Suppressor macrophage treated with lipopolysaccharide for 1 hour (primary cell): Measurements from ENCODE around the gene HOATZ.

ENCODE experiments used
- DNase-seq, 3 donors: peaks; one replicate each; pipeline ENCODE4 v3.0.0-alpha.2; 2020 to 2022

HOATZ gene

DNA sequence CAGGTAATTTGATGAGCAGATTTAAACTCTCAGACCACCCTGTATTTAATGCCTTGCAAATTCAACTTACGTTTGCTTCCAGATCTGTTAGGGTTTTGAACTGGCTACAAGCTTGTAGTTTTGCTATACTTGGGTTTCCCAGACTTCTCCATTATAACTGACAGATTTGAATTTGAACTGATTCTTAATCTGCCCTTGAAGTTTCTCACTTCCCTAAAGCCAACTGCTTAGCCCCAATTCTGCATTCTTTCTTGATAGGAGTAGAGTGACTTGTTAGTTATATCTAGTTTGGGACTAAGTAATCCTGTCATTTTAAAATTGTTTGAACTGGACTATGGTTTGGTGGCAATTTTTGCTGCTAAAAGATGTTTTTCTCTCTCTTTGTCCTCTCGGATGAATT, 35.7 kb downstream of the HOATZ start:
- peak in 1 of 3 donors; percentile 29 for DNase-seq

- DNase-seq, result no peak
These were observed 40.0 kb downstream of the HOATZ start for GRCh38 chr11:111554532-111554931.

GRCh38 chr11:111555255-111555654, 40.7 kb downstream of the HOATZ start:
- no peak for DNase-seq

DNA sequence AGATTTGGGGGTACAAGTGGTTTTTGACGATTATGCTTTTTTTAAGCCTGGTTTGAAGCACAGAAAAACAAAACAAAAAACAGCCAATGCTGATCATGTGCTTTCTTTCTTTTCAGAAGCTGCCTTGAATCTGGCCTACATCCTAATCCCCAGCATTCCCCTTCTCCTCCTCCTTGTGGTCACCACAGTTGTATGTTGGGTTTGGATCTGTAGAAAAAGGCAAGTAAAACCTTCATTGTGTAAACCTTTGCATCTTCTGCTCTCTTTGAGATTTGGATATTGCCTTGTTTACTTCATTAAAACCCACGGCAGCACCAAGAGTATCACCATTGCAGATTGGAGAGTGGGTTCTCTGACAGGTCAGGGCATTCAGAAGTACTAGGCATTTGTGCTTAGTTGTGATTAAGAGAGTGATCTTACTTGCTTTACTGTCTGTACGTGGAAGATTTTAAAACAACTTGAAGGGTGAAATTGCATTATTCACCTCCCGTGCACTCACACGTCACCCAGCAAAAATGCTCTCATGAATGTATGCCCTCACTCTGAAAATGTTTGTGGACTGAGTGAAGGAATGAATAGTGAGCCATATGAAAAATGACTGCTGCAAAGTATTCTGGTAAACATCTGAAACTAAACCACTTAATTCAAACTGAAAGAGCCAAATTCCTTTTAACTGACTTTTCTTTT, 43.0 kb downstream of the HOATZ start:
- no peak for DNase-seq

GRCh38 chr11:111559800-111560464, 45.4 kb downstream of the HOATZ start:
- no peak for DNase-seq

DNA sequence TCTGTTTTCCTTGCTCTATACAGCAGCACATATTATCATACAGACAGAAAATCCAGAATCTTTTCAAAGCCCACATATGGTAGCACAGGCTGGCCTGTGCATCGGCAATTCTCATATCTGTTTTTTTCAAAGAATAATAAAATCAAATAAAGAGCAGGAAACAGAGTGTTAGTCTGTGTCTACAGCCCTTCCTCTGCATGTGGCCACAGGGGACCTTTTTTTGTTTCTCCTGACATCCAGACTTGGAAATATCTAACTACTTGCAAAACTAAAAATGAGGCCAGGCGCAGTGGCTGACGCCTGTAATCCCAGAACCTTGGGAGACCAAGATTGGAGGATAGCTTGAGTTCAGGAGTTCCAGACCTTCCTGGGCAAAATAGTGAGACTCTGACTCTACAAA, 46.2 kb downstream of the HOATZ start:
- DNase-seq, result no peak

GRCh38 chr11:111561306-111561705, 46.7 kb downstream of the HOATZ start:
- no peak for DNase-seq

GRCh38 chr11:111561791-111562325, 47.3 kb downstream of the HOATZ start:
- peak in 2 of 3 donors; percentile 10 to 31 for DNase-seq

GRCh38 chr11:111562692-111563389, 48.3 kb downstream of the HOATZ start:
- no peak for DNase-seq

- peak; percentile 83 to 92 (median 90) for DNase-seq
These were observed 50.6 kb downstream of the HOATZ start for GRCh38 chr11:111565114-111565720.

DNA sequence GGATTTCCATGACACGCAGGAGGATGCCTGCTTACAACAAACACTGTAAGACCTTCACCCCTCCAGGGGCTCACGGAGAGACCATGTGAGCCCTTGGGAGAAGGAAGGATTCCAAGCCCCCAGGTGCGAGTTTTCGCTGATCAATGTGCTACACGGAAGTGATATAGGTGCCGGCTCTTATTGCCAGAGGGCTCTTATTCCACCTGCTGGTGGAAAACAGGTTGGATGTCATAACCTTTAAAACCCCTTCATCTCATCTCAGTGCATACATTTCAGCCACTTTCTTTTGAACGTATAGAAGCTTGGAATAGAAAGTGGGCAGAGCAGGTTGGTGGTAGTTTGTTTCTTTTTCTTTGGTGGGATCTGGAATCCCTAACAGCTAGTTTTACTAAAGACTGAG, 51.7 kb downstream of the HOATZ start:
- DNase-seq, result no peak

- no peak for DNase-seq
These were observed 54.9 kb downstream of the HOATZ start for GRCh38 chr11:111569476-111569875.

GRCh38 chr11:111570796-111571195, 56.2 kb downstream of the HOATZ start:
- no peak for DNase-seq

DNA sequence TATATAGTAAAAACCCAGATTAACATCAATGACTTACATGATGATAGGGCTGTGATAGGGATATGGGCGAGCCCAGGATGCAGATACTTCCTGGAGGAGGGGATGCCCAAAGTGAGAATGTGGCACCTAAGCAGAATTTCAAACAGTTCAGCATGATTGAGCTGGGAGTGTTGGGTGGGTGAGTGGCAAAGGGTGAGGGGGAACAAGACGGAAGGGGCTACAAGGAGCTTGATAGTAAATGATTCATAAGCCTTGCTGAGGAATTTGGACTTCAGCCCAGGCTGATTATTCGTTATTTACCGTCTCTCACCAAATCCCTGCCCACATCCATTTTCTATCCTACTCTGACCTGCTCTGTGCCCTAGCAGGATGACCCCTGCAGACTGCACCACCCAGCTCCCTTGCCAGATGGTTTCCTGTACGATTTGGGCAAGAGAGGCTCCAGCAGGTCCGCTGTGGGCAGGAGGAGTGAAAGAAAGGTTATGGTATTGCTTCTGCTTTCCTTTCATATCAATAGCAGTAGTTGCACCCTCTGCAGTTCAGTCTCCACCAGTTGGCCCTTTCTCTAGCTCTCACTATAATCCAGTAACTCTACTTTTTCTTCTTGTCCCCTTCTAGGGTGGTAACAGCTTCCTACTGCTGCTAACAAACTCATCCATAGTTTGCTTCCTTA, 57.4 kb downstream of the HOATZ start:
- no peak for DNase-seq

- no peak for DNase-seq
These were observed 58.0 kb downstream of the HOATZ start for GRCh38 chr11:111572581-111572980.

GRCh38 chr11:111573821-111574249, 59.3 kb downstream of the HOATZ start:
- no peak for DNase-seq

DNA sequence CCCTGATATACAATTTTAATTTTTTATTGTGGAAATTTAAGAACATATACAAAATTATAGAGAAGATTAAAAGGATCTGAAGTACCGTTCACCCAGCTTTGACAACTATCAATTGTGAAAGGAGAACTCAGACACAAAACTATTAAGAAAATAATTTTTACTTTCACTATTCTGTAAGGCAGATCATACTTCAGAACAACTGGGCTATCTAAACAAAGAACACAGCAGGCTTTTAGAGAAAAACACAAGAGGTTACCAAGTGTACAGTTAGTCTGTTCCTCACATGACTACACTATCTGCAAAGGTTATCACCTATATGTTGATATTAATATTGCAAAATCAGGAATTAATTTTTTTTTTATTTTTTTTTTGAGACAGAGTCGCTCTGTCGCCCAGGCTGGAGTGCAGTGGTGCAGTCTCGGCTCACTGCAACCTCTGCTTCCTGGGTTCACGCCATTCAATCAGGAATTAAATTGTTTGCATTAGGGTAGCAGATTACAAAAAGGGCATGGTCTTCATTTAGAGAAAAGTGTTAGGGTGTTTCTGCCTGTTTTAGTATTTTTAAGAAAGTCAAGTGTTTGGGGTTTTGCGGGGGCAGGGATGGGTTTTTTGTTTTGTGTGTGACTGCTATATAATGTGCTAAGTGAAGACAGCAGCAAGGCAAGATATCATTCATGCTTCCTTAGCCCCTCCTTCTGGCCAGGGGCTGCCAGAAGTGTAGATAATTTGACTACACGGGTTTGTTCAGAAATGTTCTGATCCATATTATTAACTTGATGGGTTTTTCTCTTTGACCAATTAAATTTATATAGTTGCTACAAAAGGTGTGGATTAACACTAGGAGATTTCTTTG, 60.0 kb downstream of the HOATZ start:
- DNase-seq, result no peak

GRCh38 chr11:111575740-111576139, 61.2 kb downstream of the HOATZ start:
- no peak for DNase-seq

- no peak for DNase-seq
These were observed 63.2 kb downstream of the HOATZ start for GRCh38 chr11:111577821-111578220.

- no peak for DNase-seq
These were observed 66.8 kb downstream of the HOATZ start for GRCh38 chr11:111581341-111581740.

DNA sequence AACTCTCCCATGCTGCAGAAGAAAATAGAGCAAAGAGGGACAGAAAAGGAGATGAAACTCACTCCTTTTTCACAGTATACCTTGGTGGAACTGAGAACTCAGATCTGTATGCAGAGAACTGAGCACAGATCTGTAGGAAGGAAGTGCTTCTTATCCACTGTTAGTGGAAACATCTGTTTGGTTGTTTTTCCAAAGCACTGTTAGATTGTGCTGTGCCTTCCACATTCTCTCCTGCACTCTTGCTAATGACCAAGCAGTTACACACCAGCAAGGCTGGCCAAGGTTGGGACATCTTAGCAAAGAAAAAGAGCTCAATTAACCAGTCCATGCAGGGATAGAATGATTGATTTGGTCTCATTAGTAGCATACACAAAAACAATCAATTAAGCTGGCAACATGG, 67.6 kb downstream of the HOATZ start:
- DNase-seq, result no peak

GRCh38 chr11:111582881-111583280, 68.3 kb downstream of the HOATZ start:
- DNase-seq, result no peak
